HL-60 (cell line): ENCODE data around the gene THBS4.
"Not testable (repeated sequence)": the region's sequence is repeated elsewhere in the genome, so short reads cannot be mapped to it uniquely, and the experiment has no call there.

Experiments
- DNase-seq, 2 experiments: peaks; one replicate each; pipeline ENCODE4 v3.0.0-alpha.2; 2010 to 2020; ENCODE audit warnings: low read depth in 1 of 2, low spot score in 1 of 2
- H3K27ac ChIP-seq: fragments of 250-450 bp; sonication (Bioruptor Pico); replicated peaks from 2 replicates; pipeline ENCODE4 v1.5.1; 2020; ENCODE audit warnings: mild to moderate bottlenecking, moderate library complexity
- H3K27me3 ChIP-seq: fragments of 250-450 bp; sonication (Bioruptor Pico); 2 replicates; pipeline ENCODE4 v1.5.1; 2021; ENCODE audit warnings: mild to moderate bottlenecking, moderate library complexity; ENCODE audit not compliant: insufficient read depth, poor library complexity, severe bottlenecking
- H3K4me3 ChIP-seq: replicated peaks from 2 replicates; pipeline ENCODE4 v1.5.1; 2011; ENCODE audit warnings: mild to moderate bottlenecking, control low read depth, low read length; ENCODE audit not compliant: insufficient read depth
- CTCF ChIP-seq: IDR thresholded peaks from one replicate; pipeline ENCODE4 v1.5.1; 2011; ENCODE audit warnings: low read length, control low read depth, inconsistent platforms; ENCODE audit not compliant: insufficient read depth
- GABPA ChIP-seq: IDR thresholded peaks from 2 replicates; pipeline ENCODE4 v1.6.1; 2012; ENCODE audit warnings: low read depth
- POLR2AphosphoS5 ChIP-seq: IDR thresholded peaks from 2 replicates; pipeline ENCODE4 v1.6.1; 2012; ENCODE audit warnings: low read depth
- REST ChIP-seq: IDR thresholded peaks from 2 replicates; pipeline ENCODE4 v1.6.1; 2012; ENCODE audit warnings: low read depth; ENCODE audit not compliant: insufficient replicate concordance
- SPI1 ChIP-seq: IDR thresholded peaks from 2 replicates; pipeline ENCODE4 v1.6.1; 2012; ENCODE audit warnings: low read depth, mild to moderate bottlenecking, borderline replicate concordance

Gene THBS4

GRCh38 chr5:80083101-80083890, 48.1 kb downstream of the THBS4 start:
- TF ChIP-seq GABPA (no peak), POLR2AphosphoS5 (no peak), REST (no peak), SPI1 (no peak), CTCF (peak; percentile 21)
- DNase-seq, result no peak
- no peak overlapping the region for H3K4me3 ChIP-seq
- H3K27me3 ChIP-seq, result no peaks in the 10 kb centered on the region
- no peak overlapping the region for H3K27ac ChIP-seq

DNA sequence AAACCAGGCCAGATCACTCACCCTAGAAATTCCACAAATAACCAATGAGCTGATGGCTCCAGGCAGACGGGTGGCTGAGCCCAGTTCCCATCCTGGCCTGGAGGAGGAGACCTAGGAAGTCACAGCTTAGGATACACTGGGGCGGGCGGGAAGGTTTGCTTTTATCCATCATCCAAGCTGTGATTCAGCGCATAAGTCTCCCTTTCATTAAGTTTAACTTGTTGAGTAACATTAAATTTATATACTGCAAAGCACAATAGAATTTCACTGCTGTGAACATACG, 55.7 kb downstream of the THBS4 start:
- Histone ChIP-seq H3K27ac (no peak overlapping the region), H3K4me3 (no peak overlapping the region), H3K27me3 (no peaks in the 10 kb centered on the region)
- TF ChIP-seq CTCF, result no peak
- TF ChIP-seq SPI1, result no peak
- no peak for TF ChIP-seq POLR2AphosphoS5
- DNase-seq, result no peak

DNA sequence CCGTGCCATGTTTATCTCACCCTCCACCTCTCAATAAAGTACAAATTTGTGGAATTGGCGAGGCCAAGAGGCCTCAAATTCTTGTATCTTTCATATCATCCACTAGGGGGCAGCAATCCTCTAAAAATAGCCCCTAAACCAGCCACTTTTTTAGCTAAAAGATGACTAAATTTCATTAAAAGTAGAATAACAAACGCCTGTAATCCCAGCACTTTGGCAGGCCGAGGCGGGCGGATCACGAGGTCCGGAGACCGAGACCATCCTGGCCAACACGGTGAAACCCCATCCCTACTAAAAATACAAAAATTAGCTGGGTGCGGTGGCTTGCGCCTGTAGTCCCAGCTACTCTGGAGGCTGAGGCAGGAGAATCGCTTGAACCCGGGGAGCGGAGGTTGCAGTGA, 56.6 kb downstream of the THBS4 start:
- peak; percentile 17 to 28 for DNase-seq
- H3K4me3 ChIP-seq, H3K27me3 ChIP-seq, H3K27ac ChIP-seq: not testable (repeated sequence)

DNA sequence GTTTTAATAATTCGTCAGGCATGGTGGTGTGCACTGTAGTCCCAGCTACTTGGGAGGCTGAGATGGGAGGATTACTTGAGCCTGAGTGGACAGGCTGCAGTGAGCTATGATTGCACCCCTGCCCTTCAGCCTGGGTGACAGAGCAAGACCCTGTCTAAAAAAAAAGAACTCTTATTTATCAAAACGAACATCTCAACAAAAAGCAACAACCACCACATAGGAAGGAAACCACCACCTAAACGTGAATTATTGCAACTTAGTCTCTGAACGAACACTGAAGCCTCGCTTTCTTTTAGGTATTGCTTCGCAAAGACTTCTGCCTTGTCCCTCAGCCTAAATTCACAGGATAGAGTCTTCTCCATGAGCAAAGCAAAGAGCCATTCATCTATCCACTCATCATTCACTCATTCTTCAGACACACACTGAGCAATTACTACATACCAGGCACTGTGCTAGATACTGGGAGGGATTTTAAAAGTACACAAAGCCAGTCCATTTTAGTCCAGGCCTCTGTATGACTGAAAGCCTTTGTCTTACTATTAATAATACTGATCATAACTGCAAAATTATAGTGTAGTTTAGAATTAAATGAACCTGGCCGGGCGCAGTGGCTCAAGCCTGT, 57.4 kb downstream of the THBS4 start:
- DNase-seq, result no peak
- TF ChIP-seq POLR2AphosphoS5, result no peak
- no peak for TF ChIP-seq GABPA
- no peak for TF ChIP-seq REST
- no peak for TF ChIP-seq SPI1
- TF ChIP-seq CTCF, result no peak

More for the DNA sequence above, 57.4 kb downstream of the THBS4 start:
- H3K4me3 ChIP-seq, result no peak overlapping the region
- no peaks in the 10 kb centered on the region for H3K27me3 ChIP-seq
- no peak overlapping the region for H3K27ac ChIP-seq
